ENCODE measurements around the gene ATP2C2. TPM values are rescaled to one million over a fixed set of nuclear protein-coding genes. Genes with fewer than 3 reads are reported as not detected.

The ATP2C2 gene
- total and polyA plus RNA-seq, 9 of the 15 experiments (the other 6 are each of a cell fraction or from before 2014, with no cell fraction given): 0.75 TPM; not detected in 8

DNA sequence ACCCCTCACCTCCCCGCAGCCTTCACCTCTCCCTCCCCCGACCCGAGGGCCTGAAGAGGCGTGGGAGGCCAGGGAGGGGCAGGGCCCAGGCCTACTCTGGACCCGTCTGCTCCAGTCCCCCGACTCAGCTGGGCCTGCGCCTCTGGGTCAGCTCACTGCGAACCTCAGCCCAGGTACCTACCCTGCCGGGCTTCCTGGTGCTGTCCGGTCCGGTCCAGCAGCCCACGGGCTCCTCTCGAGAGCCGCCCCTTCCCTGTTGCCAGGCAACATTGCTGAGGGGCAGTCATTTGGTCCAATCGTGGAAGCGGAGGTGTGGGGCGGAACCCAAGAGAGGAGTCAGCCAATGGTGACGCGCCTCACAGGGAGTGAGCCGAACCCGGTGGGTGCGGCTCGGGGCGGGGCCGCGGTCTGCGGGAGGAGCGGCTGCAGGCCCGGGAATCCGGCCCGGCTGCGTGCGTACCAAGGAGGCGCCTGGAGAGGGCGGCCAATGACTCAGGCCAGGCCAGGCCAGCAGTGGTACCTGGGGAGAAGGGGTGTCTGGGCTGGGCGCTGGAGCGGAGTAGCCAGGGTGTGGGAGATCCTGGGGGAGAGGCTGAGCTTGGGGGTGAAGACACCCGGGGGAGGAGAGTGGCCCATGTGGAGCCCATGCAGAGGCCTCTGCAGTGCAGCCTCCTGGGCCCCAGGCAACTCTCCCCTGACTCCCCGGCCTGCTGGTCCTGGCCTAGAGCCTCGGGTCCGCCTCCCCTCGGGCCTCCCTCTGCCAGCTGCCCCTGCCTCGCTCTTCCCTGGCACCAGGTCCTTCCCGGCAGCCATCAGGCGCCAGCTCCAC, 136.3 kb downstream of the ATP2C2 start, which contains the start of gene MEAK7 (continued):
- TF ChIP-seq, protein P1, sequence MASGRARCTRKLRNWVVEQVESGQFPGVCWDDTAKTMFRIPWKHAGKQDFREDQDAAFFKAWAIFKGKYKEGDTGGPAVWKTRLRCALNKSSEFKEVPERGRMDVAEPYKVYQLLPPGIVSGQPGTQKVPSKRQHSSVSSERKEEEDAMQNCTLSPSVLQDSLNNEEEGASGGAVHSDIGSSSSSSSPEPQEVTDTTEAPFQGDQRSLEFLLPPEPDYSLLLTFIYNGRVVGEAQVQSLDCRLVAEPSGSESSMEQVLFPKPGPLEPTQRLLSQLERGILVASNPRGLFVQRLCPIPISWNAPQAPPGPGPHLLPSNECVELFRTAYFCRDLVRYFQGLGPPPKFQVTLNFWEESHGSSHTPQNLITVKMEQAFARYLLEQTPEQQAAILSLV (tag; IDR thresholded peaks at IDR 0.05): no peak
- TF ChIP-seq, protein P2, sequence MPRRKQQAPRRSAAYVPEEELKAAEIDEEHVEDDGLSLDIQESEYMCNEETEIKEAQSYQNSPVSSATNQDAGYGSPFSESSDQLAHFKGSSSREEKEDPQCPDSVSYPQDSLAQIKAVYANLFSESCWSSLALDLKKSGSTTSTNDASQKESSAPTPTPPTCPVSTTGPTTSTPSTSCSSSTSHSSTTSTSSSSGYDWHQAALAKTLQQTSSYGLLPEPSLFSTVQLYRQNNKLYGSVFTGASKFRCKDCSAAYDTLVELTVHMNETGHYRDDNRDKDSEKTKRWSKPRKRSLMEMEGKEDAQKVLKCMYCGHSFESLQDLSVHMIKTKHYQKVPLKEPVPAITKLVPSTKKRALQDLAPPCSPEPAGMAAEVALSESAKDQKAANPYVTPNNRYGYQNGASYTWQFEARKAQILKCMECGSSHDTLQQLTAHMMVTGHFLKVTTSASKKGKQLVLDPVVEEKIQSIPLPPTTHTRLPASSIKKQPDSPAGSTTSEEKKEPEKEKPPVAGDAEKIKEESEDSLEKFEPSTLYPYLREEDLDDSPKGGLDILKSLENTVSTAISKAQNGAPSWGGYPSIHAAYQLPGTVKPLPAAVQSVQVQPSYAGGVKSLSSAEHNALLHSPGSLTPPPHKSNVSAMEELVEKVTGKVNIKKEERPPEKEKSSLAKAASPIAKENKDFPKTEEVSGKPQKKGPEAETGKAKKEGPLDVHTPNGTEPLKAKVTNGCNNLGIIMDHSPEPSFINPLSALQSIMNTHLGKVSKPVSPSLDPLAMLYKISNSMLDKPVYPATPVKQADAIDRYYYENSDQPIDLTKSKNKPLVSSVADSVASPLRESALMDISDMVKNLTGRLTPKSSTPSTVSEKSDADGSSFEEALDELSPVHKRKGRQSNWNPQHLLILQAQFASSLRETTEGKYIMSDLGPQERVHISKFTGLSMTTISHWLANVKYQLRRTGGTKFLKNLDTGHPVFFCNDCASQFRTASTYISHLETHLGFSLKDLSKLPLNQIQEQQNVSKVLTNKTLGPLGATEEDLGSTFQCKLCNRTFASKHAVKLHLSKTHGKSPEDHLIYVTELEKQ (CRISPR knock-in tag; IDR thresholded peaks at IDR 0.05): no peak
- TF ChIP-seq NCOA1 (IDR thresholded peaks at IDR 0.05; ENCODE audit: low read depth) (no peak), BCL6 (CRISPR knock-in tag; IDR thresholded peaks at IDR 0.05) (no peak), ZNF324 (CRISPR knock-in tag; IDR thresholded peaks at IDR 0.05) (no peak), NR2F6 (CRISPR knock-in tag; IDR thresholded peaks at IDR 0.05) (no peak), ZNF280B (CRISPR knock-in tag; IDR thresholded peaks at IDR 0.05) (no peak), XRCC4 (IDR thresholded peaks at IDR 0.05; ENCODE audit: extremely low read depth, insufficient read depth, insufficient read length) (no peak), ZNF699 (CRISPR knock-in tag; IDR thresholded peaks at IDR 0.05; ENCODE audit: insufficient replicate concordance) (no peak), ZNF134 (CRISPR knock-in tag; conservative IDR thresholded peaks at IDR 0.05) (no peak), CHCHD3 (CRISPR knock-in tag; IDR thresholded peaks at IDR 0.05) (no peak), ETV5 (CRISPR knock-in tag; IDR thresholded peaks at IDR 0.05; ENCODE audit: low read depth) (no peak; the same call in 1 of the 2 replicates)
- TF ChIP-seq, protein P3, sequence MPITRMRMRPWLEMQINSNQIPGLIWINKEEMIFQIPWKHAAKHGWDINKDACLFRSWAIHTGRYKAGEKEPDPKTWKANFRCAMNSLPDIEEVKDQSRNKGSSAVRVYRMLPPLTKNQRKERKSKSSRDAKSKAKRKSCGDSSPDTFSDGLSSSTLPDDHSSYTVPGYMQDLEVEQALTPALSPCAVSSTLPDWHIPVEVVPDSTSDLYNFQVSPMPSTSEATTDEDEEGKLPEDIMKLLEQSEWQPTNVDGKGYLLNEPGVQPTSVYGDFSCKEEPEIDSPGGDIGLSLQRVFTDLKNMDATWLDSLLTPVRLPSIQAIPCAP (CRISPR knock-in tag; IDR thresholded peaks at IDR 0.05; ENCODE audit: borderline replicate concordance): no peak
- TF ChIP-seq, protein P4, sequence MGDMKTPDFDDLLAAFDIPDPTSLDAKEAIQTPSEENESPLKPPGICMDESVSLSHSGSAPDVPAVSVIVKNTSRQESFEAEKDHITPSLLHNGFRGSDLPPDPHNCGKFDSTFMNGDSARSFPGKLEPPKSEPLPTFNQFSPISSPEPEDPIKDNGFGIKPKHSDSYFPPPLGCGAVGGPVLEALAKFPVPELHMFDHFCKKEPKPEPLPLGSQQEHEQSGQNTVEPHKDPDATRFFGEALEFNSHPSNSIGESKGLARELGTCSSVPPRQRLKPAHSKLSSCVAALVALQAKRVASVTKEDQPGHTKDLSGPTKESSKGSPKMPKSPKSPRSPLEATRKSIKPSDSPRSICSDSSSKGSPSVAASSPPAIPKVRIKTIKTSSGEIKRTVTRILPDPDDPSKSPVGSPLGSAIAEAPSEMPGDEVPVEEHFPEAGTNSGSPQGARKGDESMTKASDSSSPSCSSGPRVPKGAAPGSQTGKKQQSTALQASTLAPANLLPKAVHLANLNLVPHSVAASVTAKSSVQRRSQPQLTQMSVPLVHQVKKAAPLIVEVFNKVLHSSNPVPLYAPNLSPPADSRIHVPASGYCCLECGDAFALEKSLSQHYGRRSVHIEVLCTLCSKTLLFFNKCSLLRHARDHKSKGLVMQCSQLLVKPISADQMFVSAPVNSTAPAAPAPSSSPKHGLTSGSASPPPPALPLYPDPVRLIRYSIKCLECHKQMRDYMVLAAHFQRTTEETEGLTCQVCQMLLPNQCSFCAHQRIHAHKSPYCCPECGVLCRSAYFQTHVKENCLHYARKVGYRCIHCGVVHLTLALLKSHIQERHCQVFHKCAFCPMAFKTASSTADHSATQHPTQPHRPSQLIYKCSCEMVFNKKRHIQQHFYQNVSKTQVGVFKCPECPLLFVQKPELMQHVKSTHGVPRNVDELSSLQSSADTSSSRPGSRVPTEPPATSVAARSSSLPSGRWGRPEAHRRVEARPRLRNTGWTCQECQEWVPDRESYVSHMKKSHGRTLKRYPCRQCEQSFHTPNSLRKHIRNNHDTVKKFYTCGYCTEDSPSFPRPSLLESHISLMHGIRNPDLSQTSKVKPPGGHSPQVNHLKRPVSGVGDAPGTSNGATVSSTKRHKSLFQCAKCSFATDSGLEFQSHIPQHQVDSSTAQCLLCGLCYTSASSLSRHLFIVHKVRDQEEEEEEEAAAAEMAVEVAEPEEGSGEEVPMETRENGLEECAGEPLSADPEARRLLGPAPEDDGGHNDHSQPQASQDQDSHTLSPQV (IDR thresholded peaks at IDR 0.05): peak; percentile 54; the same call in 1 of the 2 replicates

Measured in K562 (cell line).